MM.1S (cell line): ENCODE data around the gene ESR2.

Experiments
- EZH2 ChIP-seq: fragments of 300-600 bp; sonication (generic); optimal IDR thresholded peaks from 2 replicates; pipeline ENCODE3; 2017; ENCODE audit warnings: low read depth, mild to moderate bottlenecking, antibody characterized with exemption, low read length, mixed read lengths
- EZH2phosphoT487 ChIP-seq: fragments of 300-600 bp; sonication (generic); IDR thresholded peaks from 2 replicates; pipeline ENCODE4 v1.6.1; 2018; ENCODE audit warnings: antibody characterized with exemption, low read length
- TF ChIP-seq, protein P1 (sequence below): fragments of 300-600 bp; sonication (generic); IDR thresholded peaks from 2 replicates; pipeline ENCODE4 v1.5.1; 2016; ENCODE audit warnings: antibody characterized with exemption, low read length, mixed read lengths

DNA sequence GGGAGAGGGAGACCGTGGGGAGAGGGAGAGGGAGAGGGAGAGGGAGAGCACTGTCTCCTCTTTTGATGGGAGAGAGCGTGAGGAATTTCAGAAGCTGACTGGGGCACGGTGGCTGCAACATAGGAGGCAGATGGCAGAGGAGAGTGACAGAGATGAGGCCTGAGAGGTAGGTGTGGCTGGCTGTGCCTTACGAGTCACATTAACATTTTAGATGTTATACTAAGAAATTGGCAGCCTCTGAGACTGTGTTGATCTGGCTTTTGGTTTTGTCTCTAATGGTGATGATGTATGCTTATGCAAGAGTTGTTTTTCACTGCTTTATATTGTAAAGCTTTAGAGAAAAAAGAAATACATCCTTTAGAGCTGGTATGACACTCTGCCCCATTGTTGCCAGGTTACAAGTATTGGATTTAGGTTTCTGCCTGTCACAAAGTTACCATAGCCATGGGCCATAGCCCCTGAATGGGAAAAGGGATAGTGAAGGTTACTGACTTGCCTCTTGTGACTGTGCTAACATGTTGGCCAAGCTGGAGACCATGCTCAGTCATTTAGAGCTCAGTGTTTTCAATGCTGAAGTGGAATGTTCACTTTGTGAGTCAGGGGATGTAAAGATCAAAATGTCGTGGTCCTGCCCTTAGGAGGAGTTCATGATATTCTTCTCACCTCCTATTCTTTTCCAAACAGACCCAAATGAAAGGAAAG lies 255.2 kb downstream of the ESR2 start:
- TF ChIP-seq, protein P1, sequence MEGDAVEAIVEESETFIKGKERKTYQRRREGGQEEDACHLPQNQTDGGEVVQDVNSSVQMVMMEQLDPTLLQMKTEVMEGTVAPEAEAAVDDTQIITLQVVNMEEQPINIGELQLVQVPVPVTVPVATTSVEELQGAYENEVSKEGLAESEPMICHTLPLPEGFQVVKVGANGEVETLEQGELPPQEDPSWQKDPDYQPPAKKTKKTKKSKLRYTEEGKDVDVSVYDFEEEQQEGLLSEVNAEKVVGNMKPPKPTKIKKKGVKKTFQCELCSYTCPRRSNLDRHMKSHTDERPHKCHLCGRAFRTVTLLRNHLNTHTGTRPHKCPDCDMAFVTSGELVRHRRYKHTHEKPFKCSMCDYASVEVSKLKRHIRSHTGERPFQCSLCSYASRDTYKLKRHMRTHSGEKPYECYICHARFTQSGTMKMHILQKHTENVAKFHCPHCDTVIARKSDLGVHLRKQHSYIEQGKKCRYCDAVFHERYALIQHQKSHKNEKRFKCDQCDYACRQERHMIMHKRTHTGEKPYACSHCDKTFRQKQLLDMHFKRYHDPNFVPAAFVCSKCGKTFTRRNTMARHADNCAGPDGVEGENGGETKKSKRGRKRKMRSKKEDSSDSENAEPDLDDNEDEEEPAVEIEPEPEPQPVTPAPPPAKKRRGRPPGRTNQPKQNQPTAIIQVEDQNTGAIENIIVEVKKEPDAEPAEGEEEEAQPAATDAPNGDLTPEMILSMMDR, result no peak
- TF ChIP-seq EZH2phosphoT487 (no peak), EZH2 (no peak)
